ENCODE measurements around the gene AEBP2.
"Not testable (repeated sequence)": the region's sequence is repeated elsewhere in the genome, so short reads cannot be mapped to it uniquely, and the experiment has no call there.

Gene AEBP2

DNA sequence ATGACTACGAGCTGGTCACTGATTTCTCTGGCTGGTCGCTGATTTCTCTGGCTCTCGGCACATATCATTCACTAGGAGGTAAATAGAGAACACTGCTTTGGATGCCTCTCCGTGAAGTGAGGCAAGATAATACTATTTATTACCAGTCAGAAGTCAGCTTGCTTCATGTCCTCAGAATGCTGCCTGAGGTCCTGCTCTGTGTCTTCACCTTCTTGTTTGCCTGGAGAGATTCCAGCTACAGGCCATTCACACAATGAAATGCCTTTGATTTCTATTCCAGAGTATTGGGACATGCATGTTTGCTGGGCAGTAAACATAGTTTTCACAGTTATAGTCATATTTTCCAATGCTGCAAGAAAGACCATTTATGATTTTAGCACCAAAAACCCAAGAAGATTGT lies 106.7 kb downstream of the AEBP2 start:
- no peak for TF ChIP-seq ZFX (IDR thresholded peaks at IDR 0.05; ENCODE audit: borderline replicate concordance)
- TF ChIP-seq, protein P1, sequence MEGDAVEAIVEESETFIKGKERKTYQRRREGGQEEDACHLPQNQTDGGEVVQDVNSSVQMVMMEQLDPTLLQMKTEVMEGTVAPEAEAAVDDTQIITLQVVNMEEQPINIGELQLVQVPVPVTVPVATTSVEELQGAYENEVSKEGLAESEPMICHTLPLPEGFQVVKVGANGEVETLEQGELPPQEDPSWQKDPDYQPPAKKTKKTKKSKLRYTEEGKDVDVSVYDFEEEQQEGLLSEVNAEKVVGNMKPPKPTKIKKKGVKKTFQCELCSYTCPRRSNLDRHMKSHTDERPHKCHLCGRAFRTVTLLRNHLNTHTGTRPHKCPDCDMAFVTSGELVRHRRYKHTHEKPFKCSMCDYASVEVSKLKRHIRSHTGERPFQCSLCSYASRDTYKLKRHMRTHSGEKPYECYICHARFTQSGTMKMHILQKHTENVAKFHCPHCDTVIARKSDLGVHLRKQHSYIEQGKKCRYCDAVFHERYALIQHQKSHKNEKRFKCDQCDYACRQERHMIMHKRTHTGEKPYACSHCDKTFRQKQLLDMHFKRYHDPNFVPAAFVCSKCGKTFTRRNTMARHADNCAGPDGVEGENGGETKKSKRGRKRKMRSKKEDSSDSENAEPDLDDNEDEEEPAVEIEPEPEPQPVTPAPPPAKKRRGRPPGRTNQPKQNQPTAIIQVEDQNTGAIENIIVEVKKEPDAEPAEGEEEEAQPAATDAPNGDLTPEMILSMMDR (IDR thresholded peaks at IDR 0.05): no peak
- H3K27ac ChIP-seq: no peak overlapping the region

DNA sequence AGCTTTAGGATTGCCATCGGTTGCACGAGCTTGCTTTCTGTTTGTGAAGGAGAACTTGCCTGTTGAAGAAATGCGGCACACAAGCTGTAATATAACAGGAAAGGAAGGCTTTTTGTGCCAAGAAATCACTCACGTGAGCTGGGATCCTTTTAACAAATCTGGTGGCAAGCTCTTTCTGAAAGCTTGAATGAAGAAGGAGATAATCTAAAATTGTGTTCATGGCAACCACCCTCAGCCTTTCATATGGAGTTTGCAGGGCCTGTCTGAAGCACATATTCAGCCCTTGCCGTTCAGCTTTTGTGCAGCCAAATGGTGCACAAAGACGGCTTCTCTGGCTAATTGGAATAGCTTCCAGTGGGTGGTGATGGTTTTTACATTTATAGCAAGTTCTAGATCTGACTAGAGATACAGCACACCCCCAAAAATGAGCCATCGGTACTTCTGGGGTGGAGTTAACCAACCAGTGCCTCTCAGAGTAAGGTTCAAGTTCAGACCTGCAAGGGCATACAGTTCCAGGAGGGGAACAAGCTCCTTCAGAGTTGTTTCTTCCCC lies 107.4 kb downstream of the AEBP2 start:
- H3K27ac ChIP-seq: no peak overlapping the region
- TF ChIP-seq, protein P1 (IDR thresholded peaks at IDR 0.05): no peak

DNA sequence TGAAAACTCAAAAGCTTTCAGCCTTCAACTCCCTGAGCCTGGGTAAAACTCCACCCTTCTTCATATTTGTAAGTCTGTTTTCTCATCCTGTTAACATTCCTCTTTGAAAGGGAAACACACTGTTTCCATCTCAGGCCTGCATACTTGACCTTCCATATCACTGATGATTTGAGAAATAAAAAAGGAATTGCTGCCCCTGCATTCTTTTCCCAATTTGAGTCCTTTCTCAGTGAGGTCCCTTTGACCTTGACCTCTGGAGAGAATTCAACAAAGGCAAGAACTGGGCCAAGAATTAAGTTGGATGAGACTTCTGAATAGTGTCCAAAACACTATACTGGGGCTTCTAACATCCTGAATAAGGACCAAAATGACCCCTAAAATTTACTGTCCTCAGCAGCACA lies 108.0 kb downstream of the AEBP2 start:
- H3K27ac ChIP-seq: no peak overlapping the region
- TF ChIP-seq ZFX (IDR thresholded peaks at IDR 0.05; ENCODE audit: borderline replicate concordance): no peak

DNA sequence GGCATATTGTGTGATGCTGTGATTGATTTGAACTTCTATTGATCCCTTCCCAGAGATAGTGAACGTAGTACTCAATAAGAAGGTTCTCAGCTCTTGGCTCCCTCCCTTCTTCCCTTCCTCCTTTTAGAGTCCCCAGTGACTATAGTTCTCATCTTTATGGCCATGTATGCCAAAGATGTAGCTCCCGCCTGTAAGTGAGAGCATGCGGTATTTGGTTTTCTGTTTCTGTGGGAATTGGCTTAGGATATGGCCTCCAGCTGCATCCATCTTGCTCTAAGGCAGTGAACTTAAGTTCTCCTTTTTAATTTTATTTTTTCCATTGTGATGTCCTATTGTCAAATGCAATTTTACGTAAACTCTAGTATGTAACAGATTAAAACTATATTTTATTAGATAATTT lies 109.5 kb downstream of the AEBP2 start:
- no peak overlapping the region for H3K27ac ChIP-seq
- no peak for TF ChIP-seq ZFX (IDR thresholded peaks at IDR 0.05; ENCODE audit: borderline replicate concordance)
- TF ChIP-seq, protein P1 (IDR thresholded peaks at IDR 0.05): no peak

DNA sequence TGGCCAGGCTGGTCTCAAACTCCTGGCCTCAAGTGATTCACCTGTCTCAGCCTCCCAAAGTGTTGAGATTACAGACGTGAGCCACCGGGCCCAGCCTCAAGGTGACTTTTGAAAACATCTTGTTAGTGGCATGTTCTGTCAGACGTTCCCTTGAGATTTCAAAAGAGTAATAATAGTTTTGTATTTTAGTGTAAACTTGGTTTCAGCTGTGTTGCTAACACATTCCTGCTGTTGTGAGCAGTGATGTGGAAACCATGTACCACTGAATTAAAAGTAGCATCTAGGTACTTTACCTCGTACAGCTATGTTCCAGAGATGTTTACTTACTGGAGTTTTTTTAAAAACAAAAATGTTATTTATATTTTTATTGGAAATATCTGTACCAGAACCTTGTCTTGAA lies 111.3 kb downstream of the AEBP2 start:
- TF ChIP-seq ZFX (IDR thresholded peaks at IDR 0.05; ENCODE audit: borderline replicate concordance): no peak
- TF ChIP-seq, protein P1 (IDR thresholded peaks at IDR 0.05): no peak
- no peak overlapping the region for H3K27ac ChIP-seq

DNA sequence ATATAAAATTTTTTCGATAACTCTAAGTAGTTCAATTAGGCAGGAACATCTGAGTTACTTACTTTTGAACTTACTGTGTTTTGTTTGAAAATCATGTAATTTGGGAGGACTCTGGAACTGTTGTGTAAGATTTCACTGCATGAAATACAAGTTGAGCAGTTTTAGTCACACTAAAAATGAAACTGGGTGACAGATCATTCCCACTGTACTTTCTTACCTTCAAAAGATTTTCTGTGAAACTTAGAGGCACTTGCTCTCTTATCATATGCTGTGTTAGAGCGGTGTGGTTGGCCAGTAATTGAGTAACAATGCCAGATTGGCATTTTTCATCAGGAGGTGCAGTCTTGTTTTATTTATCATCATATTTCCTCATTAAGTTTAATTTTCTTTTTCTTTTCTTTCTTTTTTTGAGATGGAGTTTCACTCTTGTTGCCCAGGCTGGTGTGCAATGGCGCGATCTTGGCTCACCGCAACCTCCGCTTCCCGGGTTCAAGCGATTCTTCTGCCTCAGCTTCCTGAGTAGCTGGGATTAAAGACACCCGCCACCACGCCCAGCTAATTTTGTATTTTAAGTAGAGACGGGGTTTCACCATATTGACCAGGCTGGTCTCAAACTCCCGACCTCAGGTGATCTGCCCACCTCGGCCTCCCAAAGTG lies 113.3 kb downstream of the AEBP2 start:
- H3K27ac ChIP-seq: not testable (repeated sequence)

DNA sequence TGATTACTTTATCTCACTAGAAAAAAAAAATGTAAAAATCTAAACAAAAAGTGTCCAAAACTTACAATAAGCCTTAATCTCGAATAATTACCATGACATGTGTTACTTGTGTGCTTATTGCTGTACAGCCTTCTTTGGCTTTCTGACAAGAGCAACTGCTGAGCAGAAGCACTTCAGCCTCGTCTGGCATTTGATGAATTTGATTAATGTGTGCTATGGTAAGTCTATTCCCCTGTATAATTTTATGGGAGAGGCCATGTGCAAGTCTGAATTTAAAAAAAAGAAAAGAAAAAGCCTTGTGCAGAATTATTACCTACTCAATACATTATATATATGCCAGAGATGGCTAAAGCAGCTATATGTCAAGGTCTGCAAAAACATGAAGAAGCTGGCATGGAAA lies 113.9 kb downstream of the AEBP2 start:
- H3K27ac ChIP-seq: no peak overlapping the region
- TF ChIP-seq, protein P1 (IDR thresholded peaks at IDR 0.05): no peak
- no peak for TF ChIP-seq ZFX (IDR thresholded peaks at IDR 0.05; ENCODE audit: borderline replicate concordance)

DNA sequence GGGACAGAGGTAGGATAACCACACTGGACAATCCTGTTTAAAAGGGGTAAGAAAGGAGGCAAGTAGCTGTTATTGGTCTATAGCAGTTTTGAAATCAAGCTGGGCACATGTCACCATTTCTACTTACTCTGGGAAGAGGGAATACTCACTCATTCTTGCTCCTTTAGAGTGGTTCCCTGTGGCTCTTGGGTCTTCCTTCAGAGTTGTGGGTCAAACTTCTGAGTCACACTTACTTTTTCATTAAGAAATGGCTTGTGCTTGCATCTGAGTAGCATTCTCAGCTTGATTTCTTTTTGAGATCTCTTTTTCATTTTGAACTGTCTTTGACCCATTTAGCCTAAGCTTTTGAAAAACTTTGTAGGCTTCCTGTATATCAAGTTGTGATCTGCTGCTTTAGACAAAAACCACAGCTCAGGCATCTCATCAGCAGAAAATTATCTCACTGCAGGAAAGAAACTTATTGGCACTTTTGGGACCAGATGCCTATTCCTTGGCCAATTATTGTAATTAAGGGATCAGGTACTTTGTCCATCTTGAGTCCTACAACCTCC lies 122.2 kb downstream of the AEBP2 start:
- no peak overlapping the region for H3K27ac ChIP-seq
- TF ChIP-seq, protein P1 (IDR thresholded peaks at IDR 0.05): no peak
- no peak for TF ChIP-seq ZFX (IDR thresholded peaks at IDR 0.05; ENCODE audit: borderline replicate concordance)
